ENCODE results near the gene SLC26A9.

Gene SLC26A9

GRCh38 chr1:205936311-205936710 lies 6.9 kb downstream of the SLC26A9 start (continued):
- TF ChIP-seq ZNF747 (tag by site-specific recombination; IDR thresholded peaks at IDR 0.05) (no peak), ZNF704 (tag by site-specific recombination; IDR thresholded peaks at IDR 0.05) (no peak), PRDM2 (tag by site-specific recombination; IDR thresholded peaks at IDR 0.05; ENCODE audit: borderline replicate concordance) (no peak)

- H3K36me3 ChIP-seq (ENCODE audit: control insufficient read depth in 2 of 2, insufficient read depth in 1 of 2, low read length in 2 of 2): no peaks in the 10 kb centered on the region
- peaks cover 8% of the 10 kb centered on the region for H3K4me1 ChIP-seq (ENCODE audit: control insufficient read depth, insufficient read depth, low read length)
- H3K9me3 ChIP-seq (ENCODE audit: control insufficient read depth, insufficient read depth, low read depth, low read length): no peaks in the 10 kb centered on the region
- no peak overlapping the region for H3K4me3 ChIP-seq (ENCODE audit: low read depth, low read length)
- no peak overlapping the region for H3K27ac ChIP-seq (ENCODE audit: extremely low read depth, low read depth, low read length)
- POLR2A ChIA-PET: no interaction called here
- CTCF ChIA-PET: no interaction called here
- TF ChIP-seq ZNF600 (tag by site-specific recombination; IDR thresholded peaks at IDR 0.05): no peak
- TF ChIP-seq SCRT2 (tag by site-specific recombination; IDR thresholded peaks at IDR 0.05): peak; percentile 35; the same call in 1 of the 2 replicates
Measured at GRCh38 chr1:205935869-205936268, 7.4 kb downstream of the SLC26A9 start.

- ChIA-PET POLR2A (interaction anchor here (1.0 kb wide), 1 partner anchor 185 kb away, joined by 3 read pairs; no protein-coding TSS in a partner anchor), CTCF (interaction anchor here (0.6 to 3.2 kb wide), 2 partner anchors 15 to 42 kb away, joined by 3 to 15 read pairs; no protein-coding TSS in a partner anchor)
- Histone ChIP-seq H3K9me3 (ENCODE audit: control insufficient read depth, insufficient read depth, low read depth, low read length) (no peaks in the 10 kb centered on the region), H3K4me1 (ENCODE audit: control insufficient read depth, insufficient read depth, low read length) (peaks cover 5% of the 10 kb centered on the region), H3K27ac (ENCODE audit: extremely low read depth, low read depth, low read length) (no peak overlapping the region), H3K4me3 (ENCODE audit: low read depth, low read length) (no peak overlapping the region), H3K36me3 (ENCODE audit: control insufficient read depth in 2 of 2, insufficient read depth in 1 of 2, low read length in 2 of 2) (no peaks in the 10 kb centered on the region)
- TF ChIP-seq ZNF660 (tag by site-specific recombination; IDR thresholded peaks at IDR 0.05) (no peak), ZNF155 (tag by site-specific recombination; IDR thresholded peaks at IDR 0.05) (no peak), HOXA7 (CRISPR knock-in tag; IDR thresholded peaks at IDR 0.05; ENCODE audit: borderline replicate concordance) (no peak), ZNF26 (tag by site-specific recombination; IDR thresholded peaks at IDR 0.05) (no peak), HIC1 (tag by site-specific recombination; IDR thresholded peaks at IDR 0.05) (no peak)
Measured at GRCh38 chr1:205934788-205935187, 8.5 kb downstream of the SLC26A9 start.
